NCI-H2029 (cell line): ENCODE results near the gene UNCX.
"Not testable (repeated sequence)": the region's sequence is repeated elsewhere in the genome, so short reads cannot be mapped to it uniquely, and the experiment has no call there.

Source experiments
- DNase-seq: peaks from one replicate; lab custom pipeline; 2025; lab: John Stamatoyannopoulos, UW

UNCX gene

DNA sequence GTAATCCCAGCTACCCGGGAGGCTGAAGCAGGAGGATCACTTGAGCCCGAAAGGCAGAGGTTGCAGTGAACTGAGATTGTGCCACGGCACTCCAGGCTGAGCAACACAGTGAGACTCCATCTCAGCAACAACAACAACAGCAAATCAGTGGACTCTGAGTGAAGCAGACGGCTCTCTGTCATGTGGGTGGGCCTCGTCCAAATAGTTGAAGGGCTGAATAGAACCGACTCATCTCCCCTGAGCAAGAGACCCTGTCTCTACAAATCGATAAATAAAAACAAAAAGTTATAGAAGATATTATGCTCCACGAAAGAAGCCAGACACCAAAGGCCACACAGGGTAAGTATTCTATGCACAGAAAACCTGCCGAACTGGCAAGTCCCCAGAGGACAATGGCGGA lies 45.9 kb downstream of the UNCX start:
- DNase-seq = no peak

DNA sequence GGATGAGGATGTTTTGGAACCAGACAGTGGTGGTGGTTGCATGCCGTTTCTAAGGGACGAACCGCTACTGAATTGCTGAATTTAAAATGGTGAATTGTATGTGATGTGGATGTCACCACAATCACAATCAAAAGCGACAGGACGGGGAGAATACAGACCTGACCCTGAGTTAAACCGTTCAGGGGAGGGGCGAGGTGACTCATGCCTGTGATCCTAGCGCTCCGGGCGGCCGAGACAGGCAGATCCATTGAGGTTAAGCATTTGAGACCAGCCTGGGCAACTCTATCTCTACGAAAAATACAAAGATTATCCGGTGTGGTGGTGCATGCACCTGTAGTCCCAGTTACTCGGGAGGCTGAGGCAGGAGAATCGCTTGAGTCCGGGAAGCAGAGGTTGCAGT lies 46.4 kb downstream of the UNCX start:
- no peak for DNase-seq

DNA sequence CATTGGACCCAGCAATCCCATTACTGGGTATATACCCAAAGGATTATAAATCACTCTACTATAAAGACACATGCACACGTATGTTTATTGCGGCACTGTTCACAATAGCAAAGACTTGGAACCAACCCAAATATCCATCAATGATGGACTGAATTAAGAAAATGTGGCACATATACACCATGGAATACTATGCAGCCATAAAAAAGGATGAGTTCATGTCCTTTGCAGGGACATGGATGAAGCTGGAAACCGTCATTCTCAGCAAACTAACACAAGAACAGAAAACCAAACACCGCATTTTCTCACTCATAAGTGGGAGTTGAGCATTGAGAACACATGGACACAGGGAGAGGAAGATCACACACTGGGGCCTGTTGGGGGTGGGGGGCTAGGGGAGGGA lies 47.2 kb downstream of the UNCX start:
- not testable (repeated sequence) for DNase-seq

DNA sequence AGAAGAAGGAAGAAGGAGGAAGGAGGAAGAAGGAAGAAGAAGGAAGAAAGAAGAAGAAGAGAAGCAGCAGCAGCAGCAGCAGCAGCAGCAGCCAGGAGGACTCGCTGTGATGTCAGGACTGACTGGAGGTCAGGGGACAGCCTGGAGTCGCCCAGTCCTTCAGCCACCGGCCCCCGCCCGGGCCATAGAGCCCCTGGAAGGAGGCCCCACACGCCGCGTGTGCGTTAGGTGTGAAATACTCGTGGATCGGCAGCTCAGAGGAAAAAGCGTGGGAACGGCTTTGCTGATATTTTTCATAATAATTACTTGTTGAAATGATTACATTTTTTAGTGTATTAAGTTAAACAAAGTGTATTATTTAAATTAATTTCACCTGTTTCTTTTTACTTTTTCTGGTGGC lies 48.4 kb downstream of the UNCX start:
- DNase-seq = no peak

DNA sequence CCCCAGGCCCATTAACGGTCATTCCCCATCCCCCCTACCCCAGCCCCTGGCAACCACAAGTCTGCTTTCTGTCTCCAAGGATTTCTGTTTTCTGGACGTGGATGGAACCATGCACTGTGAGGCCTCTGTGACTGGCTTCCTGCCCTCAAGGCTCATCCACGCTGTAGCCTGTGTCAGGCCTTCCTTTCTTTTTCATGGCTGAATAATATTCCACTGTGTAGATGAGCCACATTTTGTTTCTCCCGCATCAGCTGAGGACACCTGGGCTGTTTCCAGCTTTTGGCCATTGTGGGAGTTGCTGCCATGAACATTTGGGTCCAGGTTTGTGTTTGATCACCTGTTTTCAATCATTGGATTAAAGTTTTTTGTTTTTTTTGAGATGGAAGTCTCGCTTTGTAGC lies 50.0 kb downstream of the UNCX start:
- no peak for DNase-seq

DNA sequence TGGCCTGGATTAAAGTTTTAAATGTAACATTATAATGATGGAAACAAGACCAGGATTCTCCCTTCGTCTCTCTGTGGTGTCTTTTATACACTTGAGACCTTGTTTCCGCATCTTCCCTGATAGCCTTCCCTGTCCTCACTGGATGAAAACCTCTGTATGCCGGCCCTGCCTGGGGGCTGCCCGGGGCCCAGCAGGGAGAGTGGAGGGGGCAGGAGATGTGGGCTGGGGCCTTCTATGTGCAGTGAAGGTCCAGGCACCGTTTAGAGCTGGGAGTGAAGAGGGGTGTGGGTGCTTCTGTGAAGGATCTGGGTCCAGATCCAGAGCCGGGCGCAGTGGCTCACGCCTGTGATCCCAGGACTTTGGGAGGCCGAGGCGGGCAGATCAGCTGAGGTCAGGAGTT lies 50.7 kb downstream of the UNCX start:
- no peak for DNase-seq

DNA sequence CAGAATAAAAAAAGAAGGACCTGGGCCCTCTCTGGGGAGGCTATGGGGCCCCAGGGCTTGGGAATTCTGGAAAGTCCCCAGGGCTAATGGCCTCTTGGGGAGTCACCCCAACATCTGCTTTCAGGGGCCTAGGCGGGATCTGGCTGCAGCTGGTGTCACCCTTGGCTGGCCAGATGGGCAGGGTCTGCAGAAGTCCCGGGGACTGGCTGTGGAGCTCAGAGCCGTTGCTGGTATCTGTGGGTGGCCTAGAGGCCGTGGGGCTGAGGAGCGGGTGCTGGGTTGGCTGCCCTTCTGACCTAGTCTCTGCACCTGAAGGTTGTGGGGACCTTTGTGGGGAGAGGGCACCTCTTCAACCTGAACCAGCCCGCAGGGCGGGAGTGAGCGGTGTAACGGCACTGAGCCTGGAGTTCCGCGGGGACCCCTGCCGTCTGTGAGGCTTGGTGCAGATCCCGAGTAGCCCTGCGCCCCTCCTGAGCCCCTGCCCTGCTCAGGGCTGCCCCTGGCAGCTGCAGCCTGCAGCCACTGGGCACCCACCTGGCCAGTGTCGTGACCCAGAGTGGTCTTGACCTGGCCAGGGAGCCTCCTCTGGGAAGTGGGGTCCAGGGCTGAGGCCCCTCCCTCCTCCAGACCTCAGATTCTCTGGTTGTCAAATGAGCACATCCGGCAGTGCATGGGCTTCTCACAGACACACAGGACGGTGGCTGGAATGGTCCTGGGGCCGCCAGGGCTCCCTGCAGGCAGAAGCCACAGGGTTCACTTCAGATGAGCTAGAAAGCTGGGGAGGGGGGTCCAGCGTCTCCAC lies 51.5 kb downstream of the UNCX start:
- DNase-seq = no peak

DNA sequence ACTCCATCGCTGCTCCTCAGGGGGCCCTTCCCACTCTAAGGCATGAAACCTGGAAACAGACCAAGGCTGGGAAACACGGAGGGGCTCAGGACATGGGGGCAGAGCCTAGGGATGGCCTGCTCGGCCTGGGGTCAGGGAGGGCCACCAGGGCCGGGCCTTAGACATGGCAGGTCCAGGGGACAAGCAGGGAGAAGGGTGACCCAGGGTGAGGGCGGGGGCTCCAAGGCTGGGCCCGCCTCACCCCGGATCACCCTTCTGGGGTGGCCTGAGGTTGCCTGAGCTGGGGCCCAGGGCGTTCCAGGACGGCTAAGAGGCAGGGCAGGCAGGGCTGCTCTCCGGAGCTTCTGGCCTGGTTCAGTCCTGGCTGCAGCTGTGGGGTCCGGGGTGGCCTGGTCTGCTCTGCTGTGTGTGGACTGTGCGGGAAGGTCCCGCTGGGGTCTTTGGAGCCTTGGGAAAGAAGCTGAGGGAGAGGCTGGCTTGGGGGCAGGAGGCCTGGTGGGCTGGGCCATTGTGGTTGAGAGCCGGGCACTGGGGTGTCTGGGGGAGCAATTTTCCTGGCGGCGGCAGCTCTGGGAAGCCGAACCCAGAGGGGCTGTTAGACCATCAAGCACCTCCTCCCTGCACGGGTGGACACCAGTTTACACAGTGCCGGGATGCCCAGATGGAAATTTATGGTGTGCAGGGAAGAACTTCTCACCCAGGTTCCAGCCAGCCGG lies 52.2 kb downstream of the UNCX start:
- no peak for DNase-seq

DNA sequence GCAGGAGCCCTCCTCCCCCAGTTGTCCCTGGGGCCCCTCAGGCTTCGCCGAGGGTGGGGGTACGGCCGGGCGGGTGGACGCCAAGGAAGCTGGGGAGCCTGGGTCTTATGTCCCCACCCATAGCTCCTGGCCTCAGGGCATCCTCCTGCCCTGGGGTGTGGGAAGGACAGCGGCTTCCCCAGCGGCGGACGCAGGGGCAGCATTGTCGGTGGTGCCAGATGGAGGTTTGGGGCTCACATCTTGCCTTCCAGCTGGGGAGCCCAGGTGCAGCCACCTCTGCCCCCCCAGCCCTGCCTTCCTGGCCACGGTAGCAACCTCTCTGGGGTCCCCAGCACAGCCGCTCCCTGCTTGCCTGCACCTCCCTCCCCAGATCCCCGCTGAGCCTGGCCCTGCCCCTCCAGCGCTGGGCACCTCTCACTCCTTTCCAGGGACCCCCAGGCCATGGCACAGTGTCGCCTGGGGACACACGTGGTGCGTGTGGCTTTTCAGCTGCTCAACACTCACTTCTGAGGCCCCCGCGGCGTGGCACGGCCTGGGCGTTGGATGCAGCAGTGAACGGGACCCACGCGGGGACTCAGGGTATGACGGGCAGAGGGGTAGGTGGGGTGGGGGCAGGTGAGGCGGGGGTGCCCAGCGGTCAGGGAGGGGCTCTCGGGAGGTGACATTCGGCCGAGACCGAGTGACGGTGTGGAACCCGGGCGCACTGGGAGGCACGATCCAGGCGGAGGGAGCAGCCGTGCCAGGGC lies 53.1 kb downstream of the UNCX start:
- DNase-seq = no peak
